CD14-positive monocyte (primary cell): Measurements from ENCODE around the gene MRPL40. TPM values are rescaled to one million over a fixed set of nuclear protein-coding genes. Genes with fewer than 3 reads are reported as not detected.

Experiments
- DNase-seq, 3 donors: peaks; one replicate each; pipeline ENCODE4 v3.0.0-alpha.2; 2011 to 2022
- H2AFZ ChIP-seq: 2 replicates; pipeline ENCODE4 v1.6.0; 2012; ENCODE audit warnings: mild to moderate bottlenecking, low read depth, low read length, inconsistent platforms; ENCODE audit not compliant: insufficient read depth, poor library complexity, severe bottlenecking
- H3K27ac ChIP-seq, 2 donors: 1 replicate in 1 of 2; 2 replicates in 1 of 2; pipeline ENCODE4 v1.5.1; 2012 to 2013; ENCODE audit warnings: low read length in 2 of 2, control low read depth in 1 of 2, inconsistent platforms in 1 of 2, low read depth in 1 of 2, mild to moderate bottlenecking in 1 of 2
- H3K27me3 ChIP-seq, 2 donors: one replicate each; pipeline versions ENCODE4 v1.6.0 to v1.6.1; 2011 to 2013; ENCODE audit warnings: low read length in 2 of 2; ENCODE audit not compliant: control insufficient read depth in 2 of 2, insufficient read depth in 2 of 2
- H3K36me3 ChIP-seq, 2 donors: replicated peaks in 1 of 2; 1 replicate in 1 of 2; 2 replicates in 1 of 2; pipeline versions ENCODE4 v1.5.1 to v1.6.1; 2012 to 2013; ENCODE audit warnings: low read length in 2 of 2, control low read depth in 1 of 2, inconsistent platforms in 1 of 2, mild to moderate bottlenecking in 1 of 2; ENCODE audit not compliant: insufficient read depth in 2 of 2, control insufficient read depth in 1 of 2
- H3K4me1 ChIP-seq, 2 donors: 1 replicate in 1 of 2; 2 replicates in 1 of 2; pipeline versions ENCODE4 v1.5.1 to v1.6.1; 2012 to 2013; ENCODE audit warnings: low read length in 2 of 2, control low read depth in 1 of 2, inconsistent platforms in 1 of 2, mild to moderate bottlenecking in 1 of 2, moderate library complexity in 1 of 2; ENCODE audit not compliant: insufficient read depth in 2 of 2, control insufficient read depth in 1 of 2
- H3K4me2 ChIP-seq: replicated peaks from 2 replicates; pipeline ENCODE3; 2012; ENCODE audit warnings: low read length, moderate library complexity, mild to moderate bottlenecking; ENCODE audit not compliant: poor library complexity, severe bottlenecking; ENCODE audit errors: extremely low read depth
- H3K4me3 ChIP-seq, 3 experiments: fragments of 200-600 bp in 1 of 3; sonication (generic) in 1 of 3; replicated peaks in 1 of 3; 1 replicate in 2 of 3; 2 replicates in 1 of 3; pipeline ENCODE4 v1.5.1; 2011 to 2013; ENCODE audit warnings: low read length in 3 of 3, mild to moderate bottlenecking in 3 of 3, control low read depth in 2 of 3, low read depth in 2 of 3, inconsistent platforms in 1 of 3, moderate library complexity in 1 of 3
- H3K79me2 ChIP-seq: 2 replicates; pipeline ENCODE4 v1.6.0; 2012; ENCODE audit warnings: mild to moderate bottlenecking, control low read depth, inconsistent platforms, low read length, moderate library complexity; ENCODE audit not compliant: insufficient read depth
- H3K9ac ChIP-seq: 2 replicates; pipeline ENCODE4 v1.6.0; 2017; ENCODE audit warnings: low read length, mild to moderate bottlenecking; ENCODE audit not compliant: insufficient read depth, poor library complexity, severe bottlenecking
- H3K9me3 ChIP-seq, 2 donors: replicated peaks in 1 of 2; 1 replicate in 1 of 2; 2 replicates in 1 of 2; pipeline versions ENCODE4 v1.5.1 to v1.6.1; 2012 to 2013; ENCODE audit warnings: low read length in 2 of 2, control low read depth in 1 of 2; ENCODE audit not compliant: control insufficient read depth in 1 of 2, insufficient read depth in 1 of 2
- H4K20me1 ChIP-seq: 2 replicates; pipeline ENCODE4 v1.6.0; 2012; ENCODE audit warnings: mild to moderate bottlenecking, low read length, control low read depth, moderate library complexity; ENCODE audit not compliant: insufficient read depth
- H3K27ac Mint-ChIP-seq, 7 donors: one replicate each; pipeline ENCODE4 v1.8.0; 2020; ENCODE audit warnings: mild to moderate bottlenecking in 7 of 7, mixed read lengths in 7 of 7, moderate library complexity in 6 of 7, inconsistent platforms in 2 of 7
- H3K27me3 Mint-ChIP-seq, 3 donors: one replicate each; pipeline ENCODE4 v1.8.0; 2021 to 2022; ENCODE audit warnings: low read depth in 3 of 3, mild to moderate bottlenecking in 3 of 3, mixed read lengths in 3 of 3, moderate library complexity in 3 of 3, inconsistent platforms in 1 of 3
- H3K36me3 Mint-ChIP-seq, 2 donors: one replicate each; pipeline ENCODE4 v1.8.0; 2020; ENCODE audit warnings: mixed read lengths in 2 of 2, inconsistent platforms in 1 of 2, mild to moderate bottlenecking in 1 of 2
- H3K4me1 Mint-ChIP-seq: one replicate; pipeline ENCODE4 v1.8.0; 2020; ENCODE audit warnings: mild to moderate bottlenecking, mixed read lengths
- H3K4me3 Mint-ChIP-seq, 2 donors: one replicate each; pipeline ENCODE4 v1.8.0; 2020; ENCODE audit warnings: mild to moderate bottlenecking in 2 of 2, mixed read lengths in 2 of 2, moderate library complexity in 1 of 2
- H3K9me3 Mint-ChIP-seq, 7 donors: one replicate each; pipeline ENCODE4 v1.8.0; 2020 to 2022; ENCODE audit warnings: mixed read lengths in 7 of 7, mild to moderate bottlenecking in 6 of 7, moderate library complexity in 6 of 7, inconsistent platforms in 2 of 7
- CTCF ChIP-seq: fragments of 200-600 bp; IDR thresholded peaks from one replicate; pipeline ENCODE4 v1.8.0; 2022; ENCODE audit warnings: antibody characterized with exemption, mild to moderate bottlenecking
- WGBS: methylation state at CpG from one replicate; pipeline ENCODE4 v1.1.5; 2013; ENCODE audit warnings: missing lambda C conversion rate; ENCODE audit not compliant: insufficient coverage; 5-methylcytosine and 5-hydroxymethylcytosine counted together
- intact Hi-C, 2 donors: fragments of 100-400 bp; cut with micrococcal nuclease; formaldehyde crosslinking; loops; one replicate each; pipeline versions ENCODE4 v1.15.0 to v1.15.1; 2023
- polyA plus RNA-seq, 3 donors: library from polyadenylated mRNA; depleted of rRNA in 1 of 3; unstranded in 2 of 3; stranded (reverse) in 1 of 3; fragments of 300-500 nt in 2 of 3; fragments of >200 nt in 1 of 3; fragmentation: Illumina TruSeq in 2 of 3; gene quantifications; 1 replicate in 2 of 3; 2 replicates in 1 of 3; pipeline ENCODE4 v1.2.3, GENCODE V29; 2012 to 2021

Gene MRPL40
- polyA plus RNA-seq, 3 donors: 9.2 to 61.4 (median 48.4) TPM

GRCh38 chr22:19464975-19465374 is 32.6 kb downstream of the MRPL40 start:
- TF ChIP-seq CTCF: no peak
- peak overlapping the region in 2 of 7 donors; percentile 6 to 55 for H3K27ac Mint-ChIP-seq
- intact Hi-C loops: loop anchor here in 1 of 2 donors (10.0 kb wide), 1 partner anchor 60 kb away; no protein-coding TSS in a partner anchor
- H3K4me1 ChIP-seq: no peaks in the 10 kb centered on the region
- H3K27me3 Mint-ChIP-seq: peaks cover 0 to 6% (median 0%) of the 10 kb centered on the region in 3 donors
- H3K79me2 ChIP-seq: no peaks in the 10 kb centered on the region
- peaks cover 80 to 100% of the 10 kb centered on the region in 2 donors for H3K36me3 ChIP-seq
- peaks cover 89 to 96% of the 10 kb centered on the region in 2 donors for H3K36me3 Mint-ChIP-seq
- no peak overlapping the region for H3K27ac ChIP-seq
- WGBS: 93% methylated on average over 2 of the region's 4 CpGs
- no peaks in the 10 kb centered on the region for H3K9me3 ChIP-seq
- no peak overlapping the region for H3K9ac ChIP-seq
- no peak overlapping the region for H3K4me2 ChIP-seq
- DNase-seq: no peak
- no peak overlapping the region for H3K4me3 Mint-ChIP-seq
- no peaks in the 10 kb centered on the region for H3K4me1 Mint-ChIP-seq
- H3K4me3 ChIP-seq: no peak overlapping the region
- peaks cover 7% of the 10 kb centered on the region for H4K20me1 ChIP-seq
- no peaks in the 10 kb centered on the region for H3K9me3 Mint-ChIP-seq
- H3K27me3 ChIP-seq: no peaks in the 10 kb centered on the region
- no peak overlapping the region for H2AFZ ChIP-seq

- H3K27ac Mint-ChIP-seq: no peak overlapping the region
- H3K36me3 Mint-ChIP-seq: peaks cover 90 to 98% of the 10 kb centered on the region in 2 donors
These were observed 33.9 kb downstream of the MRPL40 start for GRCh38 chr22:19466126-19466716.

More at GRCh38 chr22:19466126-19466716, 33.9 kb downstream of the MRPL40 start:
- H3K27ac ChIP-seq: no peak overlapping the region
- TF ChIP-seq CTCF: no peak
- H3K4me2 ChIP-seq: no peak overlapping the region
- H3K9me3 ChIP-seq: no peaks in the 10 kb centered on the region
- no peaks in the 10 kb centered on the region for H3K4me1 ChIP-seq
- no peak overlapping the region for H3K9ac ChIP-seq
- no peaks in the 10 kb centered on the region for H3K27me3 ChIP-seq
- H3K36me3 ChIP-seq: peaks cover 86 to 100% of the 10 kb centered on the region in 2 donors
- H3K79me2 ChIP-seq: no peaks in the 10 kb centered on the region
- H3K4me3 ChIP-seq: no peak overlapping the region
- no peak for DNase-seq
- H3K4me3 Mint-ChIP-seq: no peak overlapping the region
- H4K20me1 ChIP-seq: peaks cover 8% of the 10 kb centered on the region
- intact Hi-C loops: loop anchor here in 1 of 2 donors (10.0 kb wide), 1 partner anchor 61 kb away; no protein-coding TSS in a partner anchor
- H2AFZ ChIP-seq: no peak overlapping the region
- no peaks in the 10 kb centered on the region for H3K4me1 Mint-ChIP-seq
- WGBS: 97% methylated on average over 9 of the region's 14 CpGs
- H3K9me3 Mint-ChIP-seq: no peaks in the 10 kb centered on the region
- peaks cover 0 to 5% (median 0%) of the 10 kb centered on the region in 3 donors for H3K27me3 Mint-ChIP-seq
